IMR-90 (cell line): ENCODE data around the gene ADGRL3. TPM values are rescaled to one million over a fixed set of nuclear protein-coding genes. Genes with fewer than 3 reads are reported as not detected.

ENCODE experiments used
- ATAC-seq: fragments of 200-7000 bp; cut with Tn5 transposase; 2 replicates; pipeline ENCODE4 v1.9.1; 2020; ENCODE audit warnings: low read depth, mild to moderate bottlenecking, moderate library complexity
- BruUV-seq: library from RNA; stranded (reverse); fragments of 400-500 nt; replicated peaks from 2 replicates; lab custom pipeline; 2021; lab: Mats Ljungman, UMichigan
- CTCF ChIA-PET: fragments of 300-600 bp; formaldehyde crosslinking; extraction: SDS; loops from one replicate; lab custom pipeline; 2021; ENCODE audit warnings: antibody characterized with exemption; lab: Yijun Ruan, JAX
- POLR2A ChIA-PET: fragments of 300-600 bp; sonication (Branson Sonifier 250); formaldehyde crosslinking; loops from one replicate; lab custom pipeline; 2022; ENCODE audit warnings: antibody characterized with exemption; ENCODE audit not compliant: unreplicated experiment; lab: Charles Lee
- DNase-seq: peaks from one replicate; pipeline ENCODE4 v3.0.0; 2013
- H2AFZ ChIP-seq: replicated peaks from 2 replicates; pipeline ENCODE3; 2013; ENCODE audit warnings: low read length, mild to moderate bottlenecking; ENCODE audit not compliant: poor library complexity
- H2AK5ac ChIP-seq: 2 replicates; pipeline ENCODE4 v1.6.1; 2013; ENCODE audit warnings: low read depth, low read length, inconsistent platforms
- H2AK9ac ChIP-seq: replicated peaks from 2 replicates; pipeline ENCODE3; 2013; ENCODE audit warnings: mild to moderate bottlenecking, low read depth, low read length, moderate library complexity; ENCODE audit not compliant: poor library complexity
- H2BK120ac ChIP-seq: 2 replicates; pipeline ENCODE4 v1.6.1; 2013; ENCODE audit warnings: low read depth, low read length, inconsistent platforms
- H2BK15ac ChIP-seq: 3 replicates; pipeline ENCODE4 v1.6.1; 2013; ENCODE audit warnings: low read depth, low read length, inconsistent platforms
- H2BK20ac ChIP-seq: 2 replicates; pipeline ENCODE4 v1.6.1; 2013; ENCODE audit warnings: low read depth, mild to moderate bottlenecking, inconsistent platforms, low read length, moderate library complexity
- H2BK5ac ChIP-seq: 2 replicates; pipeline ENCODE4 v1.6.1; 2013; ENCODE audit warnings: mild to moderate bottlenecking, low read depth, low read length, inconsistent platforms; ENCODE audit not compliant: poor library complexity, severe bottlenecking
- H3K14ac ChIP-seq: replicated peaks from 2 replicates; pipeline ENCODE4 v1.6.1; 2013; ENCODE audit warnings: low read depth, low read length, inconsistent platforms
- H3K18ac ChIP-seq: 2 replicates; pipeline ENCODE4 v1.6.1; 2013; ENCODE audit warnings: low read depth, low read length, control low read depth
- H3K23ac ChIP-seq: 2 replicates; pipeline ENCODE4 v1.6.1; 2013; ENCODE audit warnings: low read depth, low read length, inconsistent platforms
- H3K27ac ChIP-seq: 2 replicates; pipeline ENCODE4 v1.5.1; 2013; ENCODE audit warnings: mild to moderate bottlenecking, control low read depth, low read length; ENCODE audit not compliant: insufficient read depth
- H3K27me3 ChIP-seq: 2 replicates; pipeline ENCODE4 v1.6.1; 2013; ENCODE audit warnings: low read length; ENCODE audit not compliant: control insufficient read depth, insufficient read depth
- H3K36me3 ChIP-seq: 2 replicates; pipeline ENCODE4 v1.6.1; 2013; ENCODE audit warnings: low read length, mixed read lengths; ENCODE audit not compliant: control insufficient read depth, insufficient read depth
- H3K4ac ChIP-seq: 2 replicates; pipeline ENCODE4 v1.6.1; 2013; ENCODE audit warnings: low read depth, low read length, inconsistent platforms
- H3K4me1 ChIP-seq: 2 replicates; pipeline ENCODE4 v1.6.1; 2013; ENCODE audit warnings: low read length, mixed read lengths; ENCODE audit not compliant: control insufficient read depth, insufficient read depth
- H3K4me2 ChIP-seq: 2 replicates; pipeline ENCODE4 v1.6.1; 2013; ENCODE audit warnings: low read depth, mild to moderate bottlenecking, control low read depth, low read length, moderate library complexity
- H3K4me3 ChIP-seq: 2 replicates; pipeline ENCODE4 v1.5.1; 2013; ENCODE audit warnings: low read depth, mild to moderate bottlenecking, control low read depth, low read length, moderate library complexity; ENCODE audit not compliant: insufficient read depth
- H3K56ac ChIP-seq: 2 replicates; pipeline ENCODE4 v1.6.1; 2013; ENCODE audit warnings: low read length, inconsistent platforms; ENCODE audit not compliant: insufficient read depth; ENCODE audit errors: extremely low read depth
- H3K79me1 ChIP-seq, 2 experiments: 2 replicates each; pipeline ENCODE4 v1.6.1; 2013; ENCODE audit warnings: low read length in 2 of 2, inconsistent platforms in 1 of 2, low read depth in 1 of 2
- H3K9ac ChIP-seq: 2 replicates; pipeline ENCODE4 v1.6.1; 2013; ENCODE audit warnings: low read depth, low read length, control low read depth
- H3K9me1 ChIP-seq: 2 replicates; pipeline ENCODE4 v1.6.1; 2013; ENCODE audit warnings: low read length, inconsistent platforms; ENCODE audit not compliant: insufficient read depth
- H3K9me3 ChIP-seq: 2 replicates; pipeline ENCODE4 v1.6.1; 2013; ENCODE audit warnings: low read length; ENCODE audit not compliant: control insufficient read depth, insufficient read depth
- H4K20me1 ChIP-seq: 2 replicates; pipeline ENCODE4 v1.6.1; 2013; ENCODE audit warnings: low read length, inconsistent platforms; ENCODE audit not compliant: insufficient read depth
- H4K5ac ChIP-seq: 2 replicates; pipeline ENCODE4 v1.6.1; 2013; ENCODE audit warnings: mild to moderate bottlenecking, low read depth, low read length, control low read depth
- H4K8ac ChIP-seq, 2 experiments: 2 replicates each; pipeline ENCODE4 v1.6.1; 2013; ENCODE audit warnings: low read depth in 2 of 2, low read length in 2 of 2, control low read depth in 1 of 2, inconsistent platforms in 1 of 2
- H4K91ac ChIP-seq: 2 replicates; pipeline ENCODE4 v1.6.1; 2013; ENCODE audit warnings: low read depth, low read length, inconsistent platforms; ENCODE audit not compliant: insufficient read depth
- CHD1 ChIP-seq: IDR thresholded peaks from 2 replicates; pipeline ENCODE4 v1.6.1; 2012; ENCODE audit warnings: low read depth, low read length, improper control_type of control experiment
- CTCF ChIP-seq: conservative IDR thresholded peaks from 2 replicates; pipeline ENCODE4 v1.5.1; 2012; ENCODE audit warnings: mild to moderate bottlenecking, low read depth, low read length, improper control_type of control experiment
- USF2 ChIP-seq: fragments of 150-350 bp; IDR thresholded peaks from 2 replicates; pipeline ENCODE4 v1.6.1; 2017; ENCODE audit warnings: mild to moderate bottlenecking, antibody characterized with exemption, low read length, low read depth
- WGBS, 2 experiments: methylation state at CpG; one replicate each; pipeline versions ENCODE4 v1.1.5 to v1.1.7; 2013; ENCODE audit warnings: missing lambda C conversion rate in 2 of 2; ENCODE audit not compliant: insufficient read length in 1 of 2; ENCODE audit errors: extremely low coverage in 2 of 2; 5-methylcytosine and 5-hydroxymethylcytosine counted together
- dilution Hi-C: fragments of 300-500 bp; cut with HindIII; formaldehyde crosslinking; loops from one replicate; pipeline ENCODE4 v1.14.3; 2018; ENCODE audit warnings: low sequenced_read_pairs; ENCODE audit not compliant: unreplicated experiment
- in situ Hi-C: fragments of 300-500 bp; cut with MboI; formaldehyde crosslinking; loops from 3 replicates; pipeline ENCODE4 v1.14.3; 2019; ENCODE audit warnings: low sequenced_read_pairs, inconsistent platforms, mixed read lengths
- intact Hi-C: fragments of 100-400 bp; cut with micrococcal nuclease; formaldehyde crosslinking; loops from 2 replicates; pipeline ENCODE4 v1.10.0; 2022
- polyA plus RNA-seq, 3 experiments: library from polyadenylated mRNA; depleted of rRNA; stranded (reverse); fragments of >200 nt; gene quantifications; 2 replicates each; pipeline ENCODE4 v1.2.3, GENCODE V29; 2012; ENCODE audit warnings: low replicate concordance in 1 of 3
- total RNA-seq: library from RNA; depleted of rRNA; stranded (reverse); fragments of >200 nt; gene quantifications from 2 replicates; pipeline ENCODE4 v1.2.3, GENCODE V29; 2012

Gene ADGRL3
- total and polyA plus RNA-seq, 2 of the 4 experiments (the other 2 are of a cell fraction) = 0.46 to 2.5 TPM

GRCh38 chr4:61318431-61318830, 118.3 kb downstream of the ADGRL3 start:
- no peak overlapping the region for H2BK5ac ChIP-seq
- no peak overlapping the region for H2AK9ac ChIP-seq
- H3K36me3 ChIP-seq = no peaks in the 10 kb centered on the region
- H4K91ac ChIP-seq = no peak overlapping the region
- H3K27me3 ChIP-seq = no peaks in the 10 kb centered on the region
- in situ Hi-C loops (no loop called here), dilution Hi-C loops (no loop called here), intact Hi-C loops (no loop called here)
- H3K4me1 ChIP-seq = no peaks in the 10 kb centered on the region
- no peaks in the 10 kb centered on the region for H3K9me1 ChIP-seq
- H3K4me3 ChIP-seq = no peak overlapping the region
- CTCF ChIA-PET = no interaction called here
- H3K4me2 ChIP-seq = no peak overlapping the region
- BruUV-seq = no TSS peak
- DNase-seq (no peak), ATAC-seq (no peak)
- no peaks in the 10 kb centered on the region for H3K79me1 ChIP-seq
- no peak overlapping the region for H3K9ac ChIP-seq
- H3K18ac ChIP-seq = no peak overlapping the region
- no CpG with 5 or more reads among the region's 1 CpG for WGBS, 2 experiments
- POLR2A ChIA-PET = no interaction called here
- no peak overlapping the region for H3K14ac ChIP-seq
- H4K5ac ChIP-seq = no peak overlapping the region
- H3K9me3 ChIP-seq = no peaks in the 10 kb centered on the region
- TF ChIP-seq CHD1 = no peak
- TF ChIP-seq CTCF = no peak
- no peak for TF ChIP-seq USF2
- no peaks in the 10 kb centered on the region for H4K20me1 ChIP-seq
- no peak overlapping the region for H3K4ac ChIP-seq
- H3K23ac ChIP-seq = no peak overlapping the region
- no peak overlapping the region for H2AFZ ChIP-seq
- no peak overlapping the region for H3K56ac ChIP-seq
- no peak overlapping the region for H2BK120ac ChIP-seq
- no peak overlapping the region for H4K8ac ChIP-seq
- no peak overlapping the region for H2AK5ac ChIP-seq
- H2BK15ac ChIP-seq = no peak overlapping the region
- no peak overlapping the region for H2BK20ac ChIP-seq
- H3K27ac ChIP-seq = no peak overlapping the region
